Heart left ventricle (tissue), 13 donors: ENCODE data around the gene ARL6IP1.

Source experiments
- POLR2A ChIP-seq, 2 donors: fragments of 450-650 bp; IDR thresholded peaks; one replicate each; pipeline ENCODE4 v1.6.1; 2017; ENCODE audit warnings: antibody characterized with exemption in 2 of 2, mild to moderate bottlenecking in 2 of 2, moderate library complexity in 2 of 2
- TF ChIP-seq, protein P1 (sequence below), 12 donors: fragments of 200-600 bp; sonication (generic) in 4 of 12; IDR thresholded peaks; one replicate each; pipeline versions ENCODE4 v1.5.0 to v1.8.0; 2018 to 2022; ENCODE audit warnings: antibody characterized with exemption in 12 of 12, mild to moderate bottlenecking in 5 of 12
- donor health status: ischemic (EF 13 %, LVEDD 7.1; RV severe dilation, severe dysfunction).
- donor health status: DM: no; HTN: yes; CAD: no.
- donor health status: DM: no; HTN: no; CAD: no.
- donor health status: ischemic (EF 25% LVEDD 6.9; RV normal size, moderate dysfunction).
- donor health status: ischemic (EF 25% LVEDD 5.7; RV mildly dilated, moderate dysfunction).
- donor health status: ischemic (EF 35%, LVEDD 5.7; RV mildly dilated, moderate dysfunction).
- donor health status: nonischemic (EF 11% LVEDD 7.7; RV severe dilation, severe dysfunction).
- donor health status: DM: yes; HTN: yes; CAD: no.
- donor health status: PGD.
- donor health status: ischemic (EF 29% LVEDD 5.4; RV normal size, mild dysfunction).
- donor health status: nonischemic (EF 23%, LVEDD 6.1; RV moderate dilation, normal function).

DNA sequence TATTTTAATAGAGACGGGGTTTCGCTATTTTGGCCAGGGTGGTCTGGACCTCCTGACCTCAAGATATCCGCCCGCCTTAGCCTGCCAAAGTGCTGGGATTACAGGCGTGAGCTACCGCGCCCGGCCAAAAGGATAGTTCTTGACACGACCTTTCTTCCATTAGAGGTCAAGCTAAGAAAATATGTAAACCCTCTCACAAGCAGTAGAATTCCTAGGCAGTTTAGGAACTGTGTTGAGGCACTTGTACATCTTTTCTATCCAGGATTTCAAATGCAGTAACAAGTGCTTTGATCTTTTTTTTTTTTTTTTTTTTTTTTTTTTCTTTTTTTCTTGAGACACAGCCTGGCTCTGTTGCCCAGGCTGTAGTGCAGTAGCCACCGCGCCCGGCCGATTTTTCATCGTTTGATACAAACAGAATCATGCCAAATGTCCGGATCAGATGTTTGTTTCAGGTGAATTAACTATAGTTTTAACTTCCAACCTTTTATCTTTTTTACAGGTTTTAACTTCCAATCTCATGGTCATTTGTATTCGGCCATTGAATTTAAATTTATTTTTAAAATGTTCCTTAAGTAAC is 1.5 kb upstream of the ARL6IP1 start:
- TF ChIP-seq, protein P1, sequence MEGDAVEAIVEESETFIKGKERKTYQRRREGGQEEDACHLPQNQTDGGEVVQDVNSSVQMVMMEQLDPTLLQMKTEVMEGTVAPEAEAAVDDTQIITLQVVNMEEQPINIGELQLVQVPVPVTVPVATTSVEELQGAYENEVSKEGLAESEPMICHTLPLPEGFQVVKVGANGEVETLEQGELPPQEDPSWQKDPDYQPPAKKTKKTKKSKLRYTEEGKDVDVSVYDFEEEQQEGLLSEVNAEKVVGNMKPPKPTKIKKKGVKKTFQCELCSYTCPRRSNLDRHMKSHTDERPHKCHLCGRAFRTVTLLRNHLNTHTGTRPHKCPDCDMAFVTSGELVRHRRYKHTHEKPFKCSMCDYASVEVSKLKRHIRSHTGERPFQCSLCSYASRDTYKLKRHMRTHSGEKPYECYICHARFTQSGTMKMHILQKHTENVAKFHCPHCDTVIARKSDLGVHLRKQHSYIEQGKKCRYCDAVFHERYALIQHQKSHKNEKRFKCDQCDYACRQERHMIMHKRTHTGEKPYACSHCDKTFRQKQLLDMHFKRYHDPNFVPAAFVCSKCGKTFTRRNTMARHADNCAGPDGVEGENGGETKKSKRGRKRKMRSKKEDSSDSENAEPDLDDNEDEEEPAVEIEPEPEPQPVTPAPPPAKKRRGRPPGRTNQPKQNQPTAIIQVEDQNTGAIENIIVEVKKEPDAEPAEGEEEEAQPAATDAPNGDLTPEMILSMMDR (IDR thresholded peaks at IDR 0.05): no peak
- TF ChIP-seq POLR2A (IDR thresholded peaks at IDR 0.05): no peak
